Subcutaneous adipose tissue (tissue), 4 donors: ENCODE data around the gene PEPD. TPM values are rescaled to one million over a fixed set of nuclear protein-coding genes. Genes with fewer than 3 reads are reported as not detected.

Experiments used
- CTCF ChIP-seq: fragments of 450-650 bp; IDR thresholded peaks from one replicate; pipeline ENCODE4 v1.5.1; 2016; ENCODE audit warnings: low read depth, mild to moderate bottlenecking, control low read depth, antibody characterized with exemption, moderate library complexity
- total RNA-seq, 4 donors: library from RNA; depleted of rRNA; stranded (reverse); fragments of >200 nt; gene quantifications; one replicate each; pipeline ENCODE4 v1.1.0, GENCODE V29; 2016

Gene PEPD
- total RNA-seq, 4 donors from 2014 or later: 71.3 to 110 (median 92.6) TPM

GRCh38 chr19:33487901-33488800 lies 33.4 kb downstream of the PEPD start:
- TF ChIP-seq CTCF: no peak

- no peak for TF ChIP-seq CTCF
Observed at GRCh38 chr19:33486936-33487811, 34.4 kb downstream of the PEPD start.

- no peak for TF ChIP-seq CTCF
Observed at GRCh38 chr19:33486407-33486806, 35.2 kb downstream of the PEPD start.

- TF ChIP-seq CTCF: no peak
Observed at GRCh38 chr19:33484226-33484774, 37.3 kb downstream of the PEPD start.

- TF ChIP-seq CTCF: no peak
Observed at GRCh38 chr19:33482476-33482875, 39.1 kb downstream of the PEPD start.

GRCh38 chr19:33481863-33482262 lies 39.7 kb downstream of the PEPD start:
- no peak for TF ChIP-seq CTCF

- TF ChIP-seq CTCF: no peak
Observed at GRCh38 chr19:33477781-33478180, 43.8 kb downstream of the PEPD start.
